ENCODE results near the gene MAN2A2. TPM values are rescaled to one million over a fixed set of nuclear protein-coding genes. Genes with fewer than 3 reads are reported as not detected.

Gene MAN2A2
- total RNA-seq, 2 experiments from 2014 or later = 132 to 133 TPM

GRCh38 chr15:90880381-90881145, 22.5 kb upstream of the MAN2A2 start:
- Mint-ChIP-seq H3K4me1 (peaks cover 75% of the 10 kb centered on the region), H3K4me3 (no peak overlapping the region), H3K36me3 (ENCODE audit: low read depth) (peaks cover 66% of the 10 kb centered on the region), H3K9me3 (no peaks in the 10 kb centered on the region), H3K27ac (peak overlapping the region; percentile 52), H3K27me3 (no peaks in the 10 kb centered on the region)
- no peak for DNase-seq
- ChIA-PET POLR2A (interaction anchor here (3.1 kb wide), 1 partner anchor 163 kb away, joined by 10 read pairs; the partner anchor contains the start of gene BLM), CTCF (interaction anchor here (1.2 kb wide), 1 partner anchor 66 kb away, joined by 3 read pairs; no protein-coding TSS in a partner anchor)

DNA sequence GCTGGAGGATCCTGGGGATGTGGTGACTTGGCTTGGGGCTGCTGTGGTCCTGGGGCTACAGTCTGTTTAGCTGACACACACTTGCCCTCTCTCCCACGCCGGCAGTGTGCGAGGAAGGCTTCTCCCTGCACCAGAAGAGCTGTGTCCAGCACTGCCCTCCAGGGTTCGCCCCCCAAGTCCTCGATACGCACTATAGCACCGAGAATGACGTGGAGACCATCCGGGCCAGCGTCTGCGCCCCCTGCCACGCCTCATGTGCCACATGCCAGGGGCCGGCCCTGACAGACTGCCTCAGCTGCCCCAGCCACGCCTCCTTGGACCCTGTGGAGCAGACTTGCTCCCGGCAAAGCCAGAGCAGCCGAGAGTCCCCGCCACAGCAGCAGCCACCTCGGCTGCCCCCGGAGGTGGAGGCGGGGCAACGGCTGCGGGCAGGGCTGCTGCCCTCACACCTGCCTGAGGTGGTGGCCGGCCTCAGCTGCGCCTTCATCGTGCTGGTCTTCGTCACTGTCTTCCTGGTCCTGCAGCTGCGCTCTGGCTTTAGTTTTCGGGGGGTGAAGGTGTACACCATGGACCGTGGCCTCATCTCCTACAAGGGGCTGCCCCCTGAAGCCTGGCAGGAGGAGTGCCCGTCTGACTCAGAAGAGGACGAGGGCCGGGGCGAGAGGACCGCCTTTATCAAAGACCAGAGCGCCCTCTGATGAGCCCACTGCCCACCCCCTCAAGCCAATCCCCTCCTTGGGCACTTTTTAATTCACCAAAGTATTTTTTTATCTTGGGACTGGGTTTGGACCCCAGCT, 21.7 kb upstream of the MAN2A2 start:
- ChIA-PET CTCF (interaction anchor here (1.2 kb wide), 1 partner anchor 66 kb away, joined by 3 read pairs; no protein-coding TSS in a partner anchor), POLR2A (interaction anchor here (1.1 to 3.1 kb wide), 6 partner anchors 8 to 237 kb away, joined by 3 to 10 read pairs (median 4); partner anchors contain the start of genes BLM and MAN2A2)
- no peaks in the 10 kb centered on the region for H3K9me3 Mint-ChIP-seq
- peaks cover 75% of the 10 kb centered on the region for H3K4me1 Mint-ChIP-seq
- no peak overlapping the region for H3K4me3 Mint-ChIP-seq
- no peak overlapping the region for H3K27ac Mint-ChIP-seq
- no peaks in the 10 kb centered on the region for H3K27me3 Mint-ChIP-seq
- peaks cover 62% of the 10 kb centered on the region for H3K36me3 Mint-ChIP-seq (ENCODE audit: low read depth)
- DNase-seq = no peak

- H3K27ac Mint-ChIP-seq = peak overlapping the region; percentile 71
- peaks cover 69% of the 10 kb centered on the region for H3K4me1 Mint-ChIP-seq
- ChIA-PET POLR2A (interaction anchor here (1.1 to 3.1 kb wide), 7 partner anchors 9 to 238 kb away, joined by 3 to 10 read pairs (median 5); partner anchors contain the start of genes BLM and MAN2A2), CTCF (interaction anchor here (1.2 kb wide), 1 partner anchor 67 kb away, joined by 3 read pairs; no protein-coding TSS in a partner anchor)
- DNase-seq = no peak
- H3K36me3 Mint-ChIP-seq (ENCODE audit: low read depth) = peaks cover 57% of the 10 kb centered on the region
- H3K9me3 Mint-ChIP-seq = no peaks in the 10 kb centered on the region
- H3K4me3 Mint-ChIP-seq = no peak overlapping the region
- no peaks in the 10 kb centered on the region for H3K27me3 Mint-ChIP-seq
These were observed 21.0 kb upstream of the MAN2A2 start for GRCh38 chr15:90881978-90882721.

DNA sequence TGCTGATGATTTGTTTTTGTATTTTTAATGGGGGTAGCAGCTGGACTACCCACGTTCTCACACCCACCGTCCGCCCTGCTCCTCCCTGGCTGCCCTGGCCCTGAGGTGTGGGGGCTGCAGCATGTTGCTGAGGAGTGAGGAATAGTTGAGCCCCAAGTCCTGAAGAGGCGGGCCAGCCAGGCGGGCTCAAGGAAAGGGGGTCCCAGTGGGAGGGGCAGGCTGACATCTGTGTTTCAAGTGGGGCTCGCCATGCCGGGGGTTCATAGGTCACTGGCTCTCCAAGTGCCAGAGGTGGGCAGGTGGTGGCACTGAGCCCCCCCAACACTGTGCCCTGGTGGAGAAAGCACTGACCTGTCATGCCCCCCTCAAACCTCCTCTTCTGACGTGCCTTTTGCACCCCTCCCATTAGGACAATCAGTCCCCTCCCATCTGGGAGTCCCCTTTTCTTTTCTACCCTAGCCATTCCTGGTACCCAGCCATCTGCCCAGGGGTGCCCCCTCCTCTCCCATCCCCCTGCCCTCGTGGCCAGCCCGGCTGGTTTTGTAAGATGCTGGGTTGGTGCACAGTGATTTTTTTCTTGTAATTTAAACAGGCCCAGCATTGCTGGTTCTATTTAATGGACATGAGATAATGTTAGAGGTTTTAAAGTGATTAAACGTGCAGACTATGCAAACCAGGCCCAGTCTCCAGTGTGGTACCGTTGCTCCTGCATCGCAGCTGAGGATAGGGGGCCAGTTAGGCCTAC, 20.1 kb upstream of the MAN2A2 start:
- POLR2A ChIA-PET = interaction anchor here (0.7 to 4.6 kb wide), 7 partner anchors 9 to 238 kb away, joined by 3 to 26 read pairs (median 9); partner anchors contain the start of gene BLM
- Mint-ChIP-seq H3K4me3 (no peak overlapping the region), H3K9me3 (no peaks in the 10 kb centered on the region), H3K4me1 (peaks cover 63% of the 10 kb centered on the region), H3K27ac (peak overlapping the region; percentile 71), H3K27me3 (no peaks in the 10 kb centered on the region), H3K36me3 (ENCODE audit: low read depth) (peaks cover 54% of the 10 kb centered on the region)
- DNase-seq = no peak
- CTCF ChIA-PET = no interaction called here

GRCh38 chr15:90883526-90883975, 19.6 kb upstream of the MAN2A2 start:
- Mint-ChIP-seq H3K36me3 (ENCODE audit: low read depth) (peaks cover 52% of the 10 kb centered on the region), H3K4me1 (peaks cover 62% of the 10 kb centered on the region), H3K27me3 (no peaks in the 10 kb centered on the region), H3K27ac (peak overlapping the region; percentile 71), H3K9me3 (no peaks in the 10 kb centered on the region), H3K4me3 (no peak overlapping the region)
- POLR2A ChIA-PET = interaction anchor here (0.7 to 4.6 kb wide), 9 partner anchors 10 to 236 kb away, joined by 3 to 26 read pairs (median 17); partner anchors contain the start of gene BLM
- DNase-seq = no peak
- CTCF ChIA-PET = interaction anchor here (3.0 kb wide), 1 partner anchor 166 kb away, joined by 32 read pairs; the partner anchor contains the start of gene BLM

- Mint-ChIP-seq H3K9me3 (no peaks in the 10 kb centered on the region), H3K27me3 (no peaks in the 10 kb centered on the region), H3K4me1 (peaks cover 58% of the 10 kb centered on the region), H3K36me3 (ENCODE audit: low read depth) (peaks cover 50% of the 10 kb centered on the region), H3K27ac (peak within 1 kb of the TSS; percentile 78), H3K4me3 (peak within 1 kb of the TSS; percentile 41)
- no peak for DNase-seq
- CTCF ChIA-PET = interaction anchor here (1.2 to 3.5 kb wide), 7 partner anchors 10 to 564 kb away, joined by 3 to 36 read pairs (median 10); partner anchors contain the start of genes BLM, HDDC3 and UNC45A
- POLR2A ChIA-PET = interaction anchor here (0.7 to 4.6 kb wide), 14 partner anchors 8 to 236 kb away, joined by 3 to 26 read pairs (median 13); partner anchors contain the start of genes BLM and HDDC3
These were observed 19.0 kb upstream of the MAN2A2 start, which contains the start of gene FES for GRCh38 chr15:90883976-90884718. TSS of gene FES (plus strand) at chr15:90884504. CDS start at chr15:90885046, 542 bp downstream.

DNA sequence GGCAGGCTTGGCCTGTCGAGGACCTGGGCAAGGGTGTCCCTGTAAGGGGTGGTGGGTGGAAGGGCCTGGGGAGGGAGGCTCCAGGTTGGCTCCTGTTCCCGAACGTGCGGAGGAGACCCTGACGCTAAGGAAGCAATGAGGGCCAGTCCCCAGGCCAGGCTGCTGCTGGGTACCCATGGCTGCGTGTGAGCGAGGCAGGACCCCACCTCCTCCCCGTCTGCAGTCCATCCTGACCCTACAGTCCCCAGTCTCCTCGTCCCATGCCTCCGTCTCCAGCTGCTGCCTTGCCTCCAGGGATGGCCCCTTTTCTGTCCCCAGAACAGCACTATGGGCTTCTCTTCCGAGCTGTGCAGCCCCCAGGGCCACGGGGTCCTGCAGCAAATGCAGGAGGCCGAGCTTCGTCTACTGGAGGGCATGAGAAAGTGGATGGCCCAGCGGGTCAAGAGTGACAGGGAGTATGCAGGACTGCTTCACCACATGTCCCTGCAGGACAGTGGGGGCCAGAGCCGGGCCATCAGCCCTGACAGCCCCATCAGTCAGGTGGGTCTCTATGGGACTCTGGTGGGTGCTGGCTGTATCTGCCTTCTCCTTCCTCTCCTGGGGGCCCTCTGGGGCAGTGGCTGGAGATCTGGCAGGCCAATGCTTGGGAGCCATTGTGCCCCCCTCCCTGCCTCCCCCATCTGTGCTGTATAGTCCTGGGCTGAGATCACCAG, 18.2 kb upstream of the MAN2A2 start:
- H3K9me3 Mint-ChIP-seq = no peaks in the 10 kb centered on the region
- peak overlapping the region; percentile 41 for H3K4me3 Mint-ChIP-seq
- H3K36me3 Mint-ChIP-seq (ENCODE audit: low read depth) = peaks cover 48% of the 10 kb centered on the region
- no peak for DNase-seq
- peaks cover 58% of the 10 kb centered on the region for H3K4me1 Mint-ChIP-seq
- peak overlapping the region; percentile 78 for H3K27ac Mint-ChIP-seq
- CTCF ChIA-PET = interaction anchor here (0.8 to 3.5 kb wide), 39 partner anchors 11 to 591 kb away, joined by 3 to 36 read pairs (median 5); partner anchors contain the start of genes BLM, FURIN, HDDC3 and MAN2A2
- POLR2A ChIA-PET = interaction anchor here (0.8 to 4.6 kb wide), 18 partner anchors 9 to 237 kb away, joined by 3 to 26 read pairs (median 10); partner anchors contain the start of genes BLM, HDDC3, MAN2A2 and UNC45A
- H3K27me3 Mint-ChIP-seq = no peaks in the 10 kb centered on the region

GRCh38 chr15:90885432-90886290, 17.4 kb upstream of the MAN2A2 start:
- H3K36me3 Mint-ChIP-seq (ENCODE audit: low read depth) = peaks cover 42% of the 10 kb centered on the region
- POLR2A ChIA-PET = interaction anchor here (0.8 to 4.6 kb wide), 19 partner anchors 10 to 238 kb away, joined by 3 to 26 read pairs (median 8); partner anchors contain the start of genes BLM, HDDC3, MAN2A2 and UNC45A
- H3K4me1 Mint-ChIP-seq = peaks cover 58% of the 10 kb centered on the region
- peak overlapping the region; percentile 41 for H3K4me3 Mint-ChIP-seq
- DNase-seq = peak; percentile 83
- H3K9me3 Mint-ChIP-seq = no peaks in the 10 kb centered on the region
- H3K27me3 Mint-ChIP-seq = no peaks in the 10 kb centered on the region
- peak overlapping the region; percentile 78 for H3K27ac Mint-ChIP-seq
- CTCF ChIA-PET = interaction anchor here (0.7 to 3.5 kb wide), 52 partner anchors 11 to 592 kb away, joined by 3 to 36 read pairs (median 4); partner anchors contain the start of genes BLM, FURIN, HDDC3 and MAN2A2

- Mint-ChIP-seq H3K4me1 (peaks cover 56% of the 10 kb centered on the region), H3K27ac (peak overlapping the region; percentile 78), H3K27me3 (no peaks in the 10 kb centered on the region), H3K9me3 (no peaks in the 10 kb centered on the region), H3K4me3 (no peak overlapping the region), H3K36me3 (ENCODE audit: low read depth) (peaks cover 36% of the 10 kb centered on the region)
- ChIA-PET POLR2A (interaction anchor here (1.0 to 4.6 kb wide), 13 partner anchors 10 to 238 kb away, joined by 3 to 26 read pairs (median 15); partner anchors contain the start of genes BLM, HDDC3 and MAN2A2), CTCF (interaction anchor here (0.5 to 3.5 kb wide), 39 partner anchors 10 to 566 kb away, joined by 3 to 36 read pairs (median 5); partner anchors contain the start of genes BLM, HDDC3, MAN2A2 and UNC45A)
- DNase-seq = no peak
These were observed 16.8 kb upstream of the MAN2A2 start for GRCh38 chr15:90886291-90886614.

Measured in activated CD4-positive, alpha-beta memory T cell treated with anti-CD3 and anti-CD28 coated beads, Interleukin-2, amount 10 ng/mL, durations not matched to agents 7 days and 5 days (primary cell).